Neuronal stem cell (in vitro differentiated cells): ENCODE results near the gene GPER1.

Experiments
- DNase-seq: peaks from one replicate; pipeline ENCODE4 v3.0.0-alpha.2; 2013; ENCODE audit warnings: low spot score
- H2AFZ ChIP-seq: one replicate; pipeline ENCODE4 v1.6.1; 2013; ENCODE audit warnings: mild to moderate bottlenecking, low read length, inconsistent platforms
- H2AK5ac ChIP-seq: 2 replicates; pipeline ENCODE4 v1.6.1; 2013; ENCODE audit warnings: low read depth, mild to moderate bottlenecking, inconsistent platforms, low read length, moderate library complexity, mixed read lengths
- H2BK120ac ChIP-seq: 2 replicates; pipeline ENCODE4 v1.6.1; 2013; ENCODE audit warnings: low read depth, mild to moderate bottlenecking, inconsistent platforms, low read length, moderate library complexity, mixed read lengths
- H2BK12ac ChIP-seq: one replicate; pipeline ENCODE4 v1.6.1; 2013; ENCODE audit warnings: low read length, inconsistent platforms
- H2BK15ac ChIP-seq: 2 replicates; pipeline ENCODE4 v1.6.1; 2013; ENCODE audit warnings: mild to moderate bottlenecking, low read length, inconsistent platforms, mixed read lengths
- H2BK5ac ChIP-seq: one replicate; pipeline ENCODE4 v1.6.1; 2013; ENCODE audit warnings: inconsistent platforms, mild to moderate bottlenecking, low read length, moderate library complexity
- H3K14ac ChIP-seq: one replicate; pipeline ENCODE4 v1.6.1; 2013; ENCODE audit warnings: low read length, inconsistent platforms
- H3K18ac ChIP-seq: 2 replicates; pipeline ENCODE4 v1.6.1; 2013; ENCODE audit warnings: low read length, inconsistent platforms
- H3K23ac ChIP-seq: 2 replicates; pipeline ENCODE4 v1.6.1; 2013; ENCODE audit warnings: low read depth, mild to moderate bottlenecking, mixed read lengths, low read length, inconsistent platforms; ENCODE audit not compliant: poor library complexity
- H3K27ac ChIP-seq: replicated peaks from 3 replicates; pipeline ENCODE4 v1.5.1; 2013; ENCODE audit warnings: low read length, inconsistent platforms
- H3K27me3 ChIP-seq, 3 experiments: 2 replicates each; pipeline ENCODE4 v1.6.1; 2013; ENCODE audit warnings: low read length in 3 of 3, mild to moderate bottlenecking in 2 of 3, inconsistent platforms in 1 of 3, low read depth in 1 of 3, mixed read lengths in 1 of 3, moderate library complexity in 1 of 3; ENCODE audit not compliant: control insufficient read depth in 3 of 3, insufficient read depth in 3 of 3
- H3K36me3 ChIP-seq, 2 donors: replicated peaks in 1 of 2; 2 replicates each; pipeline ENCODE4 v1.6.1; 2013; ENCODE audit warnings: low read length in 2 of 2; ENCODE audit not compliant: control insufficient read depth in 2 of 2, insufficient read depth in 2 of 2
- H3K4ac ChIP-seq: 2 replicates; pipeline ENCODE4 v1.6.1; 2013; ENCODE audit warnings: inconsistent platforms, mild to moderate bottlenecking, low read length, moderate library complexity
- H3K4me1 ChIP-seq, 2 donors: 1 replicate in 1 of 2; 2 replicates in 1 of 2; pipeline ENCODE4 v1.6.1; 2013; ENCODE audit warnings: low read length in 2 of 2, low read depth in 1 of 2; ENCODE audit not compliant: control insufficient read depth in 2 of 2, insufficient read depth in 1 of 2
- H3K4me2 ChIP-seq: one replicate; pipeline ENCODE4 v1.6.1; 2013; ENCODE audit warnings: mild to moderate bottlenecking, low read length, inconsistent platforms; ENCODE audit not compliant: insufficient read depth, poor library complexity, severe bottlenecking
- H3K4me3 ChIP-seq, 2 donors: 2 replicates each; pipeline ENCODE4 v1.5.1; 2013; ENCODE audit warnings: low read length in 2 of 2, mild to moderate bottlenecking in 2 of 2, inconsistent platforms in 1 of 2, moderate library complexity in 1 of 2
- H3K79me1 ChIP-seq: one replicate; pipeline ENCODE4 v1.6.1; 2013; ENCODE audit warnings: low read depth, mild to moderate bottlenecking, inconsistent platforms, low read length, moderate library complexity
- H3K9ac ChIP-seq: one replicate; pipeline ENCODE4 v1.6.1; 2013; ENCODE audit warnings: mild to moderate bottlenecking, low read depth, low read length, inconsistent platforms; ENCODE audit not compliant: poor library complexity
- H3K9me3 ChIP-seq, 2 donors: replicated peaks in 1 of 2; 2 replicates each; pipeline versions ENCODE3 to v1.6.1; 2013; ENCODE audit warnings: low read length in 2 of 2, mild to moderate bottlenecking in 2 of 2, inconsistent platforms in 1 of 2, low read depth in 1 of 2, mixed read lengths in 1 of 2, moderate library complexity in 1 of 2; ENCODE audit not compliant: control insufficient read depth in 2 of 2, insufficient read depth in 1 of 2
- H4K8ac ChIP-seq: one replicate; pipeline ENCODE4 v1.6.1; 2013; ENCODE audit warnings: low read depth, mild to moderate bottlenecking, inconsistent platforms, low read length, moderate library complexity
- H4K91ac ChIP-seq: one replicate; pipeline ENCODE4 v1.6.1; 2013; ENCODE audit warnings: low read length, low read depth, mild to moderate bottlenecking, inconsistent platforms; ENCODE audit not compliant: poor library complexity
- WGBS, 2 donors: extraction: QIAGEN DNeasy Blood & Tissue Kit; methylation state at CpG; one replicate each; pipeline ENCODE4 v1.1.7; 2013; ENCODE audit warnings: missing lambda C conversion rate in 2 of 2, mixed read lengths in 1 of 2; ENCODE audit not compliant: insufficient read length in 2 of 2, insufficient replicate concordance in 1 of 2; ENCODE audit errors: extremely low coverage in 2 of 2; 5-methylcytosine and 5-hydroxymethylcytosine counted together

Gene GPER1

DNA sequence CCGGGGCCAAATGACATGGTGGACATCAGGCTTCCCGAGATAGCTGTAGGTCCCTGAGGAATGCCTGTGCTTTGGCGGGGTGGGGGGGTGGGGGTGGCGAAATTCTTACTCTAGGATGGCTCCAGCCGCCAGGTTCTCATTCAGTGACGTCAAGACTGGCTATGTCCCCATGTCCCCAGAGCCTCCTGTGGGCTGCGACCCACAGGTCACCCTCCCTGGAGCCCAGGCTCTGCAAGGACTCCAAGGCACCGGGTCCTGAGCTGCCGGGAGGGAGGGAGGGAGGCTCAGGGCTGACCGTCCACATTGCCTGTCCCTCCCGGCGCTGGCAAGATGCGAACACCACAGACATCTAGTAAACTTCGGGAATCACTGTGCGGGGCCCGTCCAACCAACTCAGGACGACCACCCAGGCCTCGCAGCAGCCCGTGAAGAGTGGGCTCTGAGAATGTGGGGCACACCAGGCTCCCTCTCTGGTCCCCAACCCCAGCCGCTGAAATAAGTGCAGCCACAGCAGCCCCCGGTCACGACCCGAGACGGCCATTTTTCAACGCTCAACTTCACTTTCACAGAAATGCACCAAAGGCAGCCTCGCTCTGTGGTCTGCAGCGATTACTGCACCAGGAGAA, 31.0 kb upstream of the GPER1 start:
- Histone ChIP-seq H3K4me3 (no peak overlapping the region), H3K36me3 (peaks cover 7 to 9% of the 10 kb centered on the region in 2 donors), H3K27ac (no peak overlapping the region), H3K4me1 (peaks cover 24 to 52% of the 10 kb centered on the region in 2 donors), H3K4me2 (no peak overlapping the region), H3K79me1 (peaks cover 14% of the 10 kb centered on the region), H4K91ac (no peak overlapping the region), H3K27me3 (peaks cover 0 to 2% (median 0%) of the 10 kb centered on the region in 3 experiments), H2BK5ac (peak overlapping the region; percentile 91), H3K9ac (peak overlapping the region; percentile 54), H2BK120ac (no peak overlapping the region), H4K8ac (no peak overlapping the region), H2AK5ac (no peak overlapping the region), H2AFZ (no peak overlapping the region), H2BK15ac (peak overlapping the region; percentile 68), H3K23ac (no peak overlapping the region), H2BK12ac (no peak overlapping the region), H3K4ac (no peak overlapping the region), H3K9me3 (no peaks in the 10 kb centered on the region), H3K18ac (no peak overlapping the region), H3K14ac (peak overlapping the region; percentile 47)
- WGBS, 2 donors, result no CpG with 5 or more reads among the region's 27 CpGs
- DNase-seq, result no peak

GRCh38 chr7:1057416-1058291, 30.3 kb upstream of the GPER1 start:
- no CpG with 5 or more reads among the region's 62 CpGs for WGBS, 2 donors
- Histone ChIP-seq H3K23ac (peak overlapping the region; percentile 92), H3K4me1 (peaks cover 20 to 45% of the 10 kb centered on the region in 2 donors), H3K4me3 (peak overlapping the region in 1 of 2 donors; percentile 42), H3K9ac (peak overlapping the region; percentile 54), H3K14ac (peak overlapping the region; percentile 47), H2BK120ac (no peak overlapping the region), H2BK5ac (peak overlapping the region; percentile 91), H4K91ac (no peak overlapping the region), H3K36me3 (peaks cover 7 to 9% of the 10 kb centered on the region in 2 donors), H2BK12ac (peak overlapping the region; percentile 30), H2BK15ac (peak overlapping the region; percentile 68), H2AK5ac (peak overlapping the region; percentile 90), H3K27ac (no peak overlapping the region), H3K9me3 (no peaks in the 10 kb centered on the region), H3K4ac (no peak overlapping the region), H3K18ac (peak overlapping the region; percentile 18), H4K8ac (no peak overlapping the region), H2AFZ (no peak overlapping the region), H3K4me2 (no peak overlapping the region), H3K79me1 (peaks cover 14% of the 10 kb centered on the region), H3K27me3 (peaks cover 0 to 2% (median 0%) of the 10 kb centered on the region in 3 experiments)
- no peak for DNase-seq

DNA sequence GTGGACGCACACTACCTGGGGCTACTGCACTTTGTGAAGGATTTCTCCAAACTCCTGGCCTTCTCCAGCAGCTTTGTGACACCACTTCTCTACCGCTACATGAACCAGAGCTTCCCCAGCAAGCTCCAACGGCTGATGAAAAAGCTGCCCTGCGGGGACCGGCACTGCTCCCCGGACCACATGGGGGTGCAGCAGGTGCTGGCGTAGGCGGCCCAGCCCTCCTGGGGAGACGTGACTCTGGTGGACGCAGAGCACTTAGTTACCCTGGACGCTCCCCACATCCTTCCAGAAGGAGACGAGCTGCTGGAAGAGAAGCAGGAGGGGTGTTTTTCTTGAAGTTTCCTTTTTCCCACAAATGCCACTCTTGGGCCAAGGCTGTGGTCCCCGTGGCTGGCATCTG, 29.6 kb upstream of the GPER1 start:
- H4K91ac ChIP-seq, result no peak overlapping the region
- no peak overlapping the region for H2BK5ac ChIP-seq
- H3K4me1 ChIP-seq, result peaks cover 14 to 38% of the 10 kb centered on the region in 2 donors
- no CpG with 5 or more reads among the region's 13 CpGs for WGBS, 2 donors
- no peak overlapping the region for H3K14ac ChIP-seq
- no peak overlapping the region for H4K8ac ChIP-seq
- no peak overlapping the region for H2BK120ac ChIP-seq
- no peak overlapping the region for H3K9ac ChIP-seq
- no peak overlapping the region for H3K4me3 ChIP-seq
- no peak overlapping the region for H3K4ac ChIP-seq
- H2BK12ac ChIP-seq, result no peak overlapping the region
- peaks cover 7 to 9% of the 10 kb centered on the region in 2 donors for H3K36me3 ChIP-seq
- no peak overlapping the region for H3K27ac ChIP-seq
- peak overlapping the region; percentile 90 for H2AK5ac ChIP-seq
- DNase-seq, result no peak
- H3K27me3 ChIP-seq, result peaks cover 0 to 2% (median 0%) of the 10 kb centered on the region in 3 experiments
- no peak overlapping the region for H3K18ac ChIP-seq
- H3K79me1 ChIP-seq, result peaks cover 14% of the 10 kb centered on the region
- peak overlapping the region; percentile 92 for H3K23ac ChIP-seq
- no peak overlapping the region for H2AFZ ChIP-seq
- H2BK15ac ChIP-seq, result no peak overlapping the region
- H3K4me2 ChIP-seq, result no peak overlapping the region
- H3K9me3 ChIP-seq, result no peaks in the 10 kb centered on the region

DNA sequence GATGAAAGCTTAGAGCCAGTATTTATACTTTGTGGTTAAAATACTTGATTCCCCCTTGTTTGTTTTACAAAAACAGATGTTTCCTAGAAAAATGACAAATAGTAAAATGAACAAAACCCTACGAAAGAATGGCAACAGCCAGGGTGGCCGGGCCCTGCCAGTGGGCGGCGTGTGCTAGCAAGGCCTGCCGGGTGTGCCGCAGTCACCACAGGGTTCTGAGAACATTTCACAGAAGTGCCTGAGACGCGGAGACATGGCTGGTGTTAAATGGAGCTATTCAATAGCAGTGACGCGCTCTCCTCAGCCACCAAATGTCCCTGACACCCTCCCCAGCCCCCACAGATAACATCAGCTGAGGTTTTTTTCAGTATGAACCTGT, 29.1 kb upstream of the GPER1 start:
- H3K4ac ChIP-seq, result no peak overlapping the region
- H2BK12ac ChIP-seq, result no peak overlapping the region
- H3K23ac ChIP-seq, result peak overlapping the region; percentile 6
- H3K27me3 ChIP-seq, result peaks cover 0 to 2% (median 0%) of the 10 kb centered on the region in 3 experiments
- peaks cover 7 to 9% of the 10 kb centered on the region in 2 donors for H3K36me3 ChIP-seq
- no peak overlapping the region for H2BK120ac ChIP-seq
- H4K8ac ChIP-seq, result no peak overlapping the region
- no peak overlapping the region for H2BK5ac ChIP-seq
- WGBS, 2 donors, result no CpG with 5 or more reads among the region's 10 CpGs
- no peak overlapping the region for H3K18ac ChIP-seq
- peaks cover 17% of the 10 kb centered on the region for H3K79me1 ChIP-seq
- no peak overlapping the region for H3K9ac ChIP-seq
- no peak overlapping the region for H4K91ac ChIP-seq
- no peak overlapping the region for H2AFZ ChIP-seq
- H3K27ac ChIP-seq, result peak overlapping the region; percentile 3
- no peak overlapping the region for H2BK15ac ChIP-seq
- H3K4me2 ChIP-seq, result peak overlapping the region; percentile 52
- no peak overlapping the region for H3K14ac ChIP-seq
- H2AK5ac ChIP-seq, result peak overlapping the region; percentile 82
- no peaks in the 10 kb centered on the region for H3K9me3 ChIP-seq
- no peak overlapping the region for H3K4me3 ChIP-seq
- DNase-seq, result no peak
- H3K4me1 ChIP-seq, result peaks cover 12 to 35% of the 10 kb centered on the region in 2 donors
